ENCODE results near the gene SLC43A1. TPM values are rescaled to one million over a fixed set of nuclear protein-coding genes. Genes with fewer than 3 reads are reported as not detected.

The SLC43A1 gene
- total RNA-seq, 4 donors from 2014 or later, result 4.6 to 19.0 (median 11.2) TPM

GRCh38 chr11:57508341-57509170 lies 6.9 kb downstream of the SLC43A1 start:
- peaks cover 0 to under 1% (median 0%) of the 10 kb centered on the region in 4 donors for H3K4me1 ChIP-seq
- no peak overlapping the region for H3K27ac ChIP-seq
- H3K36me3 ChIP-seq, result no peaks in the 10 kb centered on the region
- H3K4me3 ChIP-seq, result no peak overlapping the region
- no peaks in the 10 kb centered on the region for H3K27me3 ChIP-seq
- H3K9me3 ChIP-seq, result no peaks in the 10 kb centered on the region
- TF ChIP-seq, protein P1, sequence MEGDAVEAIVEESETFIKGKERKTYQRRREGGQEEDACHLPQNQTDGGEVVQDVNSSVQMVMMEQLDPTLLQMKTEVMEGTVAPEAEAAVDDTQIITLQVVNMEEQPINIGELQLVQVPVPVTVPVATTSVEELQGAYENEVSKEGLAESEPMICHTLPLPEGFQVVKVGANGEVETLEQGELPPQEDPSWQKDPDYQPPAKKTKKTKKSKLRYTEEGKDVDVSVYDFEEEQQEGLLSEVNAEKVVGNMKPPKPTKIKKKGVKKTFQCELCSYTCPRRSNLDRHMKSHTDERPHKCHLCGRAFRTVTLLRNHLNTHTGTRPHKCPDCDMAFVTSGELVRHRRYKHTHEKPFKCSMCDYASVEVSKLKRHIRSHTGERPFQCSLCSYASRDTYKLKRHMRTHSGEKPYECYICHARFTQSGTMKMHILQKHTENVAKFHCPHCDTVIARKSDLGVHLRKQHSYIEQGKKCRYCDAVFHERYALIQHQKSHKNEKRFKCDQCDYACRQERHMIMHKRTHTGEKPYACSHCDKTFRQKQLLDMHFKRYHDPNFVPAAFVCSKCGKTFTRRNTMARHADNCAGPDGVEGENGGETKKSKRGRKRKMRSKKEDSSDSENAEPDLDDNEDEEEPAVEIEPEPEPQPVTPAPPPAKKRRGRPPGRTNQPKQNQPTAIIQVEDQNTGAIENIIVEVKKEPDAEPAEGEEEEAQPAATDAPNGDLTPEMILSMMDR (IDR thresholded peaks at IDR 0.05), result no peak
- TF ChIP-seq POLR2A (IDR thresholded peaks at IDR 0.05), result no peak
- DNase-seq, result no peak

GRCh38 chr11:57506522-57506921 lies 9.0 kb downstream of the SLC43A1 start:
- H3K27me3 ChIP-seq, result no peaks in the 10 kb centered on the region
- no peaks in the 10 kb centered on the region for H3K4me1 ChIP-seq
- H3K4me3 ChIP-seq, result no peak overlapping the region
- no peaks in the 10 kb centered on the region for H3K36me3 ChIP-seq
- no peak overlapping the region for H3K27ac ChIP-seq
- DNase-seq, result no peak
- H3K9me3 ChIP-seq, result no peaks in the 10 kb centered on the region
- TF ChIP-seq POLR2A (IDR thresholded peaks at IDR 0.05), result no peak
- TF ChIP-seq, protein P1 (IDR thresholded peaks at IDR 0.05), result no peak

DNA sequence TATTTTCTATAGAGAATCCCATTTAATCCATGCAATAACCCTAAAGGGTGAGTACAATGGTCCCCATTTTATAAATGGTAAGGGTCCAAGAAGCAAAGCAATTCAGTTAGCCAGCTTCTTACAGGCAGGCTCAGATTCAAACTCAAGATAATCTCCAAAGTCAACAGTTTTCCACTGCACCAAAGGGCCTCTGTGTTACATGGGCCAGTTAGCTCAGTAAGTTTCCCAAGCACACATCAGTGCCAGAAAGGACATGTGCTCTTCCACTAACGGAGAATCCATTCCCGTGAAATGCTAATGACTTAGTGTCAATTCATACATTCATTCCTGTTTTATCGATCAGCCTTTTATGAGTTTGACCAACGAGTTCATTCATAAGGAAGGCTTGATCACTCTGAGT lies 11.0 kb downstream of the SLC43A1 start:
- TF ChIP-seq POLR2A (IDR thresholded peaks at IDR 0.05), result no peak
- TF ChIP-seq, protein P1 (IDR thresholded peaks at IDR 0.05), result no peak
- Histone ChIP-seq H3K27ac (no peak overlapping the region), H3K4me1 (no peaks in the 10 kb centered on the region), H3K36me3 (no peaks in the 10 kb centered on the region), H3K9me3 (no peaks in the 10 kb centered on the region), H3K4me3 (no peak overlapping the region), H3K27me3 (no peaks in the 10 kb centered on the region)
- DNase-seq, result no peak

- no peak overlapping the region for H3K4me3 ChIP-seq
- H3K9me3 ChIP-seq, result no peaks in the 10 kb centered on the region
- DNase-seq, result no peak
- H3K4me1 ChIP-seq, result peaks cover 0 to 12% (median 2%) of the 10 kb centered on the region in 4 donors
- no peak overlapping the region for H3K27ac ChIP-seq
- no peaks in the 10 kb centered on the region for H3K27me3 ChIP-seq
- no peaks in the 10 kb centered on the region for H3K36me3 ChIP-seq
- TF ChIP-seq, protein P1 (IDR thresholded peaks at IDR 0.05), result no peak
- no peak for TF ChIP-seq POLR2A (IDR thresholded peaks at IDR 0.05)
These were observed 12.6 kb downstream of the SLC43A1 start for GRCh38 chr11:57502870-57503269.

DNA sequence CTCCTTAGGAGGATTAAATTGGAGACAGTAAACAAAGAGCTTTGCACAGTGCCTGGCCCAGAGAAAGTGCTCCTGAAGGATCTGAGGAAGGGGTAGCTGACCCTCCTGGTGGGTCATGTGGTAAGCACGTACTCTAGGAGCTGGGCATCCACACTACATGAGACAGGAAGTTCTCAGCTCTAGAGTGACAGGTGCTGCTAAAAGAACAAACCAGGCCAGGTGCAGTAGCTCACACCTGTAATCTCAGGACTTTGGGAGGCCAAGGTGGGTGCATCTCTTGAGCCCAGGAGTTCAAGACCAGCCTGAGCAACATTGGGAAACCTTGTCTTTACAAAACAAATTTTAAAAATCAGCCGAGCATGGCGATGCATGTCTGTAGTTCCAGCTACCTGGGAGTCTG lies 13.1 kb downstream of the SLC43A1 start:
- Histone ChIP-seq H3K27ac (no peak overlapping the region), H3K9me3 (no peaks in the 10 kb centered on the region), H3K36me3 (no peaks in the 10 kb centered on the region), H3K4me3 (no peak overlapping the region), H3K4me1 (peaks cover 0 to 12% (median 2%) of the 10 kb centered on the region in 4 donors), H3K27me3 (no peaks in the 10 kb centered on the region)
- TF ChIP-seq, protein P1 (IDR thresholded peaks at IDR 0.05), result no peak
- no peak for TF ChIP-seq POLR2A (IDR thresholded peaks at IDR 0.05)
- DNase-seq, result no peak
